H1 (cell line): ENCODE results near the gene CROT. TPM values are rescaled to one million over a fixed set of nuclear protein-coding genes. Genes with fewer than 3 reads are reported as not detected.

ENCODE experiments used
- CTCF ChIA-PET: fragments of 300-600 bp; sonication (Branson Sonifier 250); formaldehyde crosslinking; loops from one replicate; lab custom pipeline; 2021; ENCODE audit not compliant: partially characterized antibody; lab: Charles Lee
- POLR2A ChIA-PET: fragments of 300-600 bp; sonication (Branson Sonifier 250); formaldehyde crosslinking; loops from one replicate; lab custom pipeline; 2021; ENCODE audit warnings: inconsistent platforms; ENCODE audit not compliant: partially characterized antibody; lab: Charles Lee
- DNase-seq, 2 experiments: peaks; one replicate each; pipeline versions ENCODE4 v3.0.0 to v3.0.0-alpha.2; 2010 to 2022; ENCODE audit warnings: low spot score in 2 of 2, low read depth in 1 of 2, mixed read lengths in 1 of 2
- FAIRE-seq: peaks from 2 replicates; lab custom pipeline; 2011; peaks lifted over from hg19 to GRCh38; lab: Jason Lieb, UNC
- H2AFZ ChIP-seq: 2 replicates; pipeline ENCODE4 v1.8.1; 2012; ENCODE audit warnings: low read length, inconsistent platforms
- H2AK5ac ChIP-seq: 2 replicates; pipeline ENCODE4 v1.6.1; 2013; ENCODE audit warnings: low read depth, low read length
- H2BK120ac ChIP-seq: replicated peaks from 2 replicates; pipeline ENCODE3; 2013; ENCODE audit warnings: low read depth, low read length, inconsistent platforms
- H2BK12ac ChIP-seq: 2 replicates; pipeline ENCODE4 v1.6.1; 2013; ENCODE audit warnings: low read depth, low read length
- H2BK15ac ChIP-seq: 2 replicates; pipeline ENCODE4 v1.6.1; 2013; ENCODE audit warnings: low read length
- H2BK20ac ChIP-seq: 2 replicates; pipeline ENCODE4 v1.6.1; 2013; ENCODE audit warnings: low read length
- H2BK5ac ChIP-seq: 2 replicates; pipeline ENCODE4 v1.6.1; 2013; ENCODE audit warnings: low read depth, low read length
- H3K14ac ChIP-seq: 2 replicates; pipeline ENCODE4 v1.6.1; 2013; ENCODE audit warnings: inconsistent platforms; ENCODE audit not compliant: insufficient read length
- H3K18ac ChIP-seq: 2 replicates; pipeline ENCODE4 v1.6.1; 2013; ENCODE audit warnings: low read length; ENCODE audit errors: extremely low read depth
- H3K23ac ChIP-seq: 2 replicates; pipeline ENCODE4 v1.6.1; 2013; ENCODE audit warnings: inconsistent platforms; ENCODE audit not compliant: insufficient read length
- H3K23me2 ChIP-seq: 2 replicates; pipeline ENCODE4 v1.6.1; 2013; ENCODE audit warnings: low read depth, low read length
- H3K27ac ChIP-seq: 2 replicates; pipeline ENCODE4 v1.6.1; 2011; ENCODE audit warnings: low read depth, low read length, inconsistent platforms
- H3K27me3 ChIP-seq, 4 experiments: replicated peaks in 1 of 4; 1 replicate in 1 of 4; 2 replicates in 3 of 4; pipeline versions ENCODE4 v1.6.1 to v1.8.1; 2011 to 2013; ENCODE audit warnings: low read length in 3 of 4, mild to moderate bottlenecking in 3 of 4, inconsistent platforms in 2 of 4, mixed read lengths in 2 of 4, moderate library complexity in 1 of 4; ENCODE audit not compliant: control insufficient read depth in 3 of 4, insufficient read depth in 3 of 4; ENCODE audit errors: extremely low read depth in 1 of 4
- H3K36me3 ChIP-seq, 4 experiments: 2 replicates each; pipeline versions ENCODE4 v1.6.1 to v1.8.1; 2011 to 2013; ENCODE audit warnings: mild to moderate bottlenecking in 4 of 4, low read length in 3 of 4, moderate library complexity in 2 of 4, control low read depth in 1 of 4, inconsistent platforms in 1 of 4; ENCODE audit not compliant: insufficient read depth in 4 of 4, control insufficient read depth in 2 of 4
- H3K4ac ChIP-seq: replicated peaks from 2 replicates; pipeline ENCODE3; 2013; ENCODE audit warnings: low read length, low read depth, mixed read lengths, inconsistent platforms; ENCODE audit not compliant: insufficient read length
- H3K4me1 ChIP-seq, 4 experiments: replicated peaks in 1 of 4; 1 replicate in 1 of 4; 2 replicates in 3 of 4; pipeline versions ENCODE4 v1.6.1 to v1.8.1; 2011 to 2013; ENCODE audit warnings: low read length in 3 of 4, inconsistent platforms in 2 of 4, mixed read lengths in 1 of 4; ENCODE audit not compliant: insufficient read depth in 4 of 4, control insufficient read depth in 3 of 4
- H3K4me2 ChIP-seq, 2 experiments: 2 replicates each; pipeline versions ENCODE4 v1.6.1 to v1.8.1; 2011 to 2013; ENCODE audit warnings: low read depth in 2 of 2, low read length in 2 of 2, control low read depth in 1 of 2, inconsistent platforms in 1 of 2, mild to moderate bottlenecking in 1 of 2; ENCODE audit not compliant: insufficient read depth in 1 of 2
- H3K4me3 ChIP-seq, 4 experiments: fragments of 200-600, 300-600 bp in 1 of 4; sonication (generic), shearing (Covaris generic), sonication (Bioruptor Twin) in 1 of 4; 2 replicates each; pipeline versions ENCODE4 v1.5.1 to v1.8.1; 2011 to 2016; ENCODE audit warnings: low read length in 4 of 4, low read depth in 3 of 4, control low read depth in 2 of 4, inconsistent platforms in 2 of 4, mild to moderate bottlenecking in 2 of 4, mixed read lengths in 1 of 4, moderate library complexity in 1 of 4; ENCODE audit not compliant: insufficient read depth in 2 of 4; ENCODE audit errors: extremely low read depth in 1 of 4
- H3K56ac ChIP-seq: replicated peaks from 2 replicates; pipeline ENCODE3; 2013; ENCODE audit warnings: low read depth, mild to moderate bottlenecking, mixed read lengths, low read length, inconsistent platforms; ENCODE audit not compliant: insufficient read length
- H3K79me1 ChIP-seq: 2 replicates; pipeline ENCODE4 v1.6.1; 2013; ENCODE audit warnings: low read depth, low read length, control low read depth
- H3K79me2 ChIP-seq, 2 experiments: 2 replicates each; pipeline versions ENCODE4 v1.6.1 to v1.8.1; 2012 to 2013; ENCODE audit warnings: low read length in 2 of 2, mild to moderate bottlenecking in 2 of 2, inconsistent platforms in 1 of 2; ENCODE audit not compliant: insufficient read depth in 2 of 2, control insufficient read depth in 1 of 2
- H3K9ac ChIP-seq, 4 experiments: replicated peaks in 1 of 4; 1 replicate in 1 of 4; 2 replicates in 3 of 4; pipeline versions ENCODE4 v1.6.1 to v1.8.1; 2011 to 2013; ENCODE audit warnings: low read depth in 3 of 4, low read length in 3 of 4, control low read depth in 2 of 4, mild to moderate bottlenecking in 2 of 4, moderate library complexity in 2 of 4, inconsistent platforms in 1 of 4; ENCODE audit errors: extremely low read depth in 1 of 4
- H3K9me3 ChIP-seq, 2 experiments: 2 replicates each; pipeline versions ENCODE4 v1.6.1 to v1.8.1; 2012 to 2013; ENCODE audit warnings: mild to moderate bottlenecking in 2 of 2, moderate library complexity in 2 of 2, control low read depth in 1 of 2, inconsistent platforms in 1 of 2, low read depth in 1 of 2, low read length in 1 of 2, mixed read lengths in 1 of 2; ENCODE audit not compliant: insufficient read depth in 2 of 2
- H4K20me1 ChIP-seq, 2 experiments: replicated peaks in 1 of 2; 2 replicates each; pipeline versions ENCODE3 to v1.8.1; 2011 to 2013; ENCODE audit warnings: inconsistent platforms in 2 of 2, low read length in 2 of 2, mild to moderate bottlenecking in 1 of 2; ENCODE audit not compliant: insufficient read depth in 2 of 2, control insufficient read depth in 1 of 2
- H4K5ac ChIP-seq: 2 replicates; pipeline ENCODE4 v1.6.1; 2013; ENCODE audit warnings: low read length, low read depth, mixed read lengths, inconsistent platforms; ENCODE audit not compliant: insufficient read length
- H4K8ac ChIP-seq: 2 replicates; pipeline ENCODE4 v1.8.0; 2013; ENCODE audit warnings: mild to moderate bottlenecking, moderate library complexity, low read length, inconsistent platforms; ENCODE audit not compliant: insufficient read depth; ENCODE audit errors: extremely low read depth
- H4K91ac ChIP-seq: replicated peaks from 2 replicates; pipeline ENCODE3; 2013; ENCODE audit warnings: low read length, mixed read lengths, inconsistent platforms; ENCODE audit not compliant: insufficient read length
- BRCA1 ChIP-seq: IDR thresholded peaks from 2 replicates; pipeline ENCODE4 v1.6.1; 2012; ENCODE audit warnings: low read depth, low read length, improper control_type of control experiment
- CHD2 ChIP-seq: IDR thresholded peaks from 2 replicates; pipeline ENCODE4 v1.6.1; 2012; ENCODE audit warnings: low read length, improper control_type of control experiment
- GABPA ChIP-seq: IDR thresholded peaks from 2 replicates; pipeline ENCODE4 v1.6.1; 2011; ENCODE audit warnings: mild to moderate bottlenecking, low read length, moderate library complexity, borderline replicate concordance; ENCODE audit not compliant: insufficient read depth
- HDAC6 ChIP-seq: IDR thresholded peaks from one replicate; pipeline ENCODE4 v1.7.1; 2012; ENCODE audit warnings: low read depth, mild to moderate bottlenecking, inconsistent platforms, low read length, moderate library complexity
- JUN ChIP-seq: IDR thresholded peaks from 2 replicates; pipeline ENCODE4 v1.6.1; 2011; ENCODE audit warnings: low read depth, mild to moderate bottlenecking, improper control_type of control experiment, low read length
- JUND ChIP-seq: IDR thresholded peaks from 2 replicates; pipeline ENCODE4 v1.6.1; 2011; ENCODE audit warnings: mild to moderate bottlenecking, improper control_type of control experiment, low read length
- RXRA ChIP-seq: IDR thresholded peaks from 2 replicates; pipeline ENCODE4 v1.6.1; 2011; ENCODE audit warnings: low read depth, mild to moderate bottlenecking, low read length, moderate library complexity; ENCODE audit not compliant: insufficient read depth
- SIX5 ChIP-seq: IDR thresholded peaks from 2 replicates; pipeline ENCODE4 v1.6.1; 2011; ENCODE audit warnings: mild to moderate bottlenecking, low read depth, low read length
- SP4 ChIP-seq: IDR thresholded peaks from 2 replicates; pipeline ENCODE4 v1.6.1; 2012; ENCODE audit warnings: low read length, inconsistent platforms
- SUZ12 ChIP-seq: fragments of 200-600 bp; sonication (generic); IDR thresholded peaks from 2 replicates; pipeline ENCODE4 v1.6.1; 2012; ENCODE audit warnings: mild to moderate bottlenecking, inconsistent platforms, low read length, moderate library complexity, mixed read lengths
- TAF7 ChIP-seq: optimal IDR thresholded peaks from 2 replicates; pipeline ENCODE3; 2011; ENCODE audit warnings: low read depth, mild to moderate bottlenecking, inconsistent platforms, low read length, moderate library complexity, borderline replicate concordance
- TCF12 ChIP-seq: IDR thresholded peaks from 2 replicates; pipeline ENCODE4 v1.6.1; 2011; ENCODE audit warnings: low read depth, mild to moderate bottlenecking, low read length
- WGBS, 2 experiments: shearing (Covaris generic) in 1 of 2; methylation state at CpG; one replicate each; pipeline versions ENCODE4 v1.1.6 to v1.1.7; 2013 to 2015; ENCODE audit warnings: low lambda C conversion rate in 2 of 2, mixed read lengths in 2 of 2, inconsistent platforms in 1 of 2, low coverage in 1 of 2, missing lambda C conversion rate in 1 of 2; ENCODE audit not compliant: insufficient replicate concordance in 2 of 2, insufficient coverage in 1 of 2, insufficient read length in 1 of 2; ENCODE audit errors: extremely low coverage in 1 of 2, missing lambda C conversion rate in 1 of 2; 5-methylcytosine and 5-hydroxymethylcytosine counted together
- polyA plus RNA-seq, 7 experiments: library from polyadenylated mRNA; depleted of rRNA in 3 of 7; stranded (reverse) in 5 of 7; unstranded in 2 of 7; fragments of >200 nt in 5 of 7; fragments of 200-250 nt in 2 of 7; gene quantifications; 1 replicate in 5 of 7; 2 replicates in 1 of 7; 4 replicates in 1 of 7; pipeline versions ENCODE4 v1.2.1 to v1.2.3, GENCODE V29; 2011 to 2013; ENCODE audit warnings: missing spikeins in 2 of 7, mixed read lengths in 2 of 7
- total RNA-seq: library from RNA; stranded (reverse); fragmentation: NEBNext Ultra II Directional; extraction: Animal tissue kit (Norgen Biotek cat#: 25700); gene quantifications from 2 replicates; pipeline ENCODE4 v1.2.1, GENCODE V29; 2021
- TF ChIP-seq, protein P1 (sequence below): IDR thresholded peaks from 2 replicates; pipeline ENCODE4 v1.6.1; 2012; ENCODE audit warnings: low read length, inconsistent platforms

Gene CROT
- total and polyA plus RNA-seq, 2 of the 8 experiments (the other 6 are each of a cell fraction or from before 2014, with no cell fraction given): 2.2 to 5.6 TPM

- Histone ChIP-seq H4K8ac (no peak overlapping the region), H2BK12ac (no peak overlapping the region), H3K56ac (no peak overlapping the region), H4K5ac (no peak overlapping the region), H3K14ac (no peak overlapping the region), H3K79me1 (no peaks in the 10 kb centered on the region), H3K23me2 (no peaks in the 10 kb centered on the region), H3K4ac (no peak overlapping the region), H3K9ac (no peak overlapping the region), H3K27ac (no peak overlapping the region), H2BK20ac (no peak overlapping the region), H3K27me3 (no peaks in the 10 kb centered on the region), H3K4me3 (no peak overlapping the region), H3K36me3 (no peaks in the 10 kb centered on the region), H4K20me1 (no peaks in the 10 kb centered on the region), H2AK5ac (no peak overlapping the region), H3K23ac (no peak overlapping the region), H3K4me2 (no peak overlapping the region), H4K91ac (no peak overlapping the region), H2AFZ (no peak overlapping the region; the same call in 1 of the 2 replicates), H2BK5ac (no peak overlapping the region), H2BK120ac (no peak overlapping the region), H2BK15ac (no peak overlapping the region), H3K18ac (no peak overlapping the region), H3K9me3 (no peaks in the 10 kb centered on the region), H3K4me1 (no peaks in the 10 kb centered on the region), H3K79me2 (no peaks in the 10 kb centered on the region)
- 82% methylated on average over 4 of the region's 4 CpGs; no CpG with 5 or more reads in 1 of the 2 experiments for WGBS, 2 experiments
- FAIRE-seq: no peak
- ChIA-PET POLR2A (no interaction called here), CTCF (interaction anchor here (0.6 to 9.7 kb wide), 4 partner anchors 26 to 994 kb away, joined by 3 to 101 read pairs (median 4); no protein-coding TSS in a partner anchor)
- no peak for DNase-seq
- TF ChIP-seq TAF7 (no peak), SUZ12 (no peak), HDAC6 (no peak), JUN (no peak), TCF12 (no peak), JUND (no peak), SIX5 (no peak), BRCA1 (no peak), CHD2 (no peak), SP4 (no peak), GABPA (no peak), RXRA (no peak)
- TF ChIP-seq, protein P1, sequence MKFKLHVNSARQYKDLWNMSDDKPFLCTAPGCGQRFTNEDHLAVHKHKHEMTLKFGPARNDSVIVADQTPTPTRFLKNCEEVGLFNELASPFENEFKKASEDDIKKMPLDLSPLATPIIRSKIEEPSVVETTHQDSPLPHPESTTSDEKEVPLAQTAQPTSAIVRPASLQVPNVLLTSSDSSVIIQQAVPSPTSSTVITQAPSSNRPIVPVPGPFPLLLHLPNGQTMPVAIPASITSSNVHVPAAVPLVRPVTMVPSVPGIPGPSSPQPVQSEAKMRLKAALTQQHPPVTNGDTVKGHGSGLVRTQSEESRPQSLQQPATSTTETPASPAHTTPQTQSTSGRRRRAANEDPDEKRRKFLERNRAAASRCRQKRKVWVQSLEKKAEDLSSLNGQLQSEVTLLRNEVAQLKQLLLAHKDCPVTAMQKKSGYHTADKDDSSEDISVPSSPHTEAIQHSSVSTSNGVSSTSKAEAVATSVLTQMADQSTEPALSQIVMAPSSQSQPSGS: no peak
These were observed 34.6 kb upstream of the CROT start for GRCh38 chr7:87310790-87311419.
